SHP77 (cell line): ENCODE measurements around the gene MAN2A2.

Experiments
- DNase-seq, 2 experiments: peaks; one replicate each; lab custom pipeline; 2025; lab: John Stamatoyannopoulos, UW

The MAN2A2 gene

GRCh38 chr15:90942354-90943120 lies 39.4 kb downstream of the MAN2A2 start:
- no peak for DNase-seq

- no peak for DNase-seq
These were observed 42.0 kb downstream of the MAN2A2 start for GRCh38 chr15:90945091-90945490.

- no peak for DNase-seq
These were observed 43.4 kb downstream of the MAN2A2 start for GRCh38 chr15:90946538-90946937.

- no peak for DNase-seq
These were observed 44.0 kb downstream of the MAN2A2 start for GRCh38 chr15:90946941-90947576.

GRCh38 chr15:90947577-90948357 lies 44.7 kb downstream of the MAN2A2 start:
- DNase-seq, result no peak

GRCh38 chr15:90948506-90948905 lies 45.4 kb downstream of the MAN2A2 start:
- DNase-seq, result no peak

- DNase-seq, result no peak
These were observed 47.0 kb downstream of the MAN2A2 start for GRCh38 chr15:90949979-90950675.

- DNase-seq, result no peak
These were observed 47.6 kb downstream of the MAN2A2 start for GRCh38 chr15:90950676-90951075.

- no peak for DNase-seq
These were observed 50.0 kb downstream of the MAN2A2 start for GRCh38 chr15:90952901-90953677.

GRCh38 chr15:90953947-90954711 lies 51.0 kb downstream of the MAN2A2 start:
- no peak for DNase-seq

GRCh38 chr15:90954712-90955623 lies 51.9 kb downstream of the MAN2A2 start, which contains the start of gene RCCD1:
Gene RCCD1 (plus strand): TSS chr15:90954884. CDS start chr15:90956735, 1,851 bp downstream.
- peak; percentile 93 to 97 for DNase-seq

GRCh38 chr15:90955624-90956273 lies 52.6 kb downstream of the MAN2A2 start:
- peak; percentile 8 to 22 for DNase-seq

- peak; percentile 37 to 83 for DNase-seq
These were observed 53.4 kb downstream of the MAN2A2 start for GRCh38 chr15:90956274-90957030.

GRCh38 chr15:90957031-90957790 lies 54.1 kb downstream of the MAN2A2 start:
- no peak for DNase-seq

- DNase-seq, result peak; percentile 8 to 9
These were observed 54.7 kb downstream of the MAN2A2 start for GRCh38 chr15:90957791-90958190.

GRCh38 chr15:90959028-90959595 lies 56.0 kb downstream of the MAN2A2 start:
- no peak for DNase-seq

- DNase-seq, result no peak
These were observed 56.8 kb downstream of the MAN2A2 start for GRCh38 chr15:90959894-90960293.
